GM23338 (cell line): ENCODE data around the gene ATP5PO. TPM values are rescaled to one million over a fixed set of nuclear protein-coding genes. Genes with fewer than 3 reads are reported as not detected.

Experiments
- ATAC-seq: fragments of 200-7000 bp; cut with Tn5 transposase; 3 replicates; pipeline ENCODE4 v1.9.1; 2020
- DNase-seq: peaks from one replicate; pipeline ENCODE4 v3.0.0-alpha.2; 2015; ENCODE audit warnings: low spot score
- H2AFZ ChIP-seq: fragments of 200-600 bp; sonication (generic); 2 replicates; pipeline ENCODE4 v1.8.0; 2016; ENCODE audit warnings: antibody characterized with exemption, mild to moderate bottlenecking, moderate library complexity
- H3F3A ChIP-seq: fragments of 200-600 bp; sonication (generic); replicated peaks from 2 replicates; pipeline ENCODE4 v1.8.0; 2017; ENCODE audit warnings: antibody characterized with exemption, mixed run types, low read depth
- H3K27ac ChIP-seq: fragments of 200-600 bp; sonication (generic); 2 replicates; pipeline ENCODE4 v1.6.1; 2016; ENCODE audit warnings: low read depth
- H3K27me3 ChIP-seq: fragments of 200-600 bp; sonication (generic); 2 replicates; pipeline ENCODE4 v1.8.0; 2016; ENCODE audit warnings: mild to moderate bottlenecking, mixed run types, moderate library complexity; ENCODE audit not compliant: insufficient read depth
- H3K36me3 ChIP-seq: fragments of 200-600 bp; sonication (generic); 2 replicates; pipeline ENCODE4 v1.8.0; 2016; ENCODE audit warnings: mild to moderate bottlenecking; ENCODE audit not compliant: insufficient read depth
- H3K4me1 ChIP-seq: fragments of 200-600 bp; sonication (generic); 2 replicates; pipeline ENCODE4 v1.8.0; 2016; ENCODE audit warnings: mild to moderate bottlenecking, moderate library complexity; ENCODE audit not compliant: insufficient read depth
- H3K4me2 ChIP-seq: fragments of 200-600 bp; sonication (generic); 2 replicates; pipeline ENCODE4 v1.7.1; 2017; ENCODE audit warnings: mixed run types
- H3K4me3 ChIP-seq: fragments of 200-600 bp; sonication (generic); 2 replicates; pipeline ENCODE4 v1.6.1; 2016; ENCODE audit warnings: mixed run types
- H3K79me2 ChIP-seq: fragments of 200-600 bp; sonication (generic); replicated peaks from 2 replicates; pipeline ENCODE4 v1.8.0; 2017; ENCODE audit warnings: mild to moderate bottlenecking; ENCODE audit not compliant: insufficient read depth
- H3K9me2 ChIP-seq: fragments of 200-600 bp; sonication (generic); 2 replicates; pipeline ENCODE4 v1.8.0; 2017; ENCODE audit not compliant: insufficient read depth
- H4K20me1 ChIP-seq: fragments of 200-600 bp; sonication (generic); replicated peaks from 2 replicates; pipeline ENCODE4 v1.8.0; 2017; ENCODE audit warnings: mild to moderate bottlenecking; ENCODE audit not compliant: insufficient read depth
- H3K27ac Mint-ChIP-seq: 2 replicates; pipeline ENCODE4 v1.8.0; 2020; ENCODE audit warnings: inconsistent platforms, mild to moderate bottlenecking, moderate library complexity, mixed read lengths
- H3K27me3 Mint-ChIP-seq: 3 replicates; pipeline ENCODE4 v1.8.0; 2022; ENCODE audit warnings: low read depth, mild to moderate bottlenecking, moderate library complexity, mixed read lengths, inconsistent platforms; ENCODE audit not compliant: insufficient read depth, poor library complexity
- H3K36me3 Mint-ChIP-seq: 3 replicates; pipeline ENCODE4 v1.8.0; 2021; ENCODE audit warnings: low read depth, mild to moderate bottlenecking, inconsistent platforms, moderate library complexity, mixed read lengths
- H3K4me1 Mint-ChIP-seq: 3 replicates; pipeline ENCODE4 v1.8.0; 2020; ENCODE audit warnings: mild to moderate bottlenecking, inconsistent platforms, mixed read lengths
- H3K4me3 Mint-ChIP-seq: 3 replicates; pipeline ENCODE4 v1.8.0; 2021; ENCODE audit warnings: moderate library complexity, mild to moderate bottlenecking, inconsistent platforms, mixed read lengths
- H3K9me3 Mint-ChIP-seq: 3 replicates; pipeline ENCODE4 v1.8.0; 2020; ENCODE audit warnings: moderate library complexity, mild to moderate bottlenecking, inconsistent platforms, mixed read lengths
- CREB1 ChIP-seq: fragments of 250-450 bp; sonication (Bioruptor Pico); IDR thresholded peaks from 2 replicates; pipeline ENCODE4 v1.5.0; 2020; ENCODE audit warnings: low read depth, mild to moderate bottlenecking, moderate library complexity
- CTCF ChIP-seq, 2 experiments: fragments of 200-600 bp in 1 of 2; sonication (generic) in 1 of 2; conservative IDR thresholded peaks; 2 replicates each; pipeline versions ENCODE4 v1.5.1 to v1.6.1; 2016 to 2017; ENCODE audit warnings: antibody characterized with exemption in 2 of 2, low read depth in 2 of 2, mild to moderate bottlenecking in 2 of 2, moderate library complexity in 1 of 2
- ETS1 ChIP-seq: IDR thresholded peaks from 2 replicates; pipeline ENCODE4 v1.6.1; 2016; ENCODE audit warnings: antibody characterized with exemption
- EZH2 ChIP-seq: fragments of 200-600 bp; sonication (generic); IDR thresholded peaks from one replicate; pipeline ENCODE4 v1.8.0; 2017; ENCODE audit warnings: antibody characterized with exemption, mild to moderate bottlenecking, low read depth; ENCODE audit not compliant: unreplicated experiment
- EZH2phosphoT487 ChIP-seq: fragments of 200-600 bp; sonication (generic); IDR thresholded peaks from one replicate; pipeline ENCODE4 v1.8.1; 2018; ENCODE audit warnings: antibody characterized with exemption; ENCODE audit not compliant: unreplicated experiment
- JUNB ChIP-seq: IDR thresholded peaks from one replicate; pipeline ENCODE4 v1.6.1; 2016; ENCODE audit warnings: antibody characterized with exemption; ENCODE audit not compliant: unreplicated experiment
- NANOG ChIP-seq: IDR thresholded peaks from 2 replicates; pipeline ENCODE4 v1.6.1; 2016; ENCODE audit warnings: antibody characterized with exemption, borderline replicate concordance
- POLR2AphosphoS5 ChIP-seq: IDR thresholded peaks from 2 replicates; pipeline ENCODE4 v1.6.1; 2016; ENCODE audit warnings: antibody characterized with exemption, low read depth
- STAT1 ChIP-seq: IDR thresholded peaks from one replicate; pipeline ENCODE4 v1.6.1; 2016; ENCODE audit warnings: antibody characterized with exemption; ENCODE audit not compliant: unreplicated experiment
- ZNF114 ChIP-seq: fragments of 250-450 bp; sonication (Bioruptor Pico); IDR thresholded peaks from 2 replicates; pipeline ENCODE4 v1.5.0; 2020; ENCODE audit warnings: mild to moderate bottlenecking, moderate library complexity
- ZNF331 ChIP-seq: fragments of 250-450 bp; sonication (Bioruptor Pico); IDR thresholded peaks from 2 replicates; pipeline ENCODE4 v1.5.0; 2020; ENCODE audit warnings: low read depth, mild to moderate bottlenecking, moderate library complexity
- ZNF462 ChIP-seq: fragments of 250-450 bp; sonication (Bioruptor Pico); IDR thresholded peaks from 2 replicates; pipeline ENCODE4 v1.5.0; 2020; ENCODE audit warnings: mild to moderate bottlenecking, moderate library complexity
- polyA plus RNA-seq: library from polyadenylated mRNA; unstranded; fragments of >200 nt; fragmentation: Nextera tagmentation; extraction: Ambion mirVana; gene quantifications from 2 replicates; pipeline ENCODE4 v1.2.1, GENCODE V29; 2016
- total RNA-seq: library from RNA; depleted of rRNA; stranded (reverse); fragments of >200 nt; shearing (Covaris generic); gene quantifications from 2 replicates; pipeline ENCODE4 v1.2.3, GENCODE V29; 2014
- TF ChIP-seq, protein P1 (sequence below): IDR thresholded peaks from one replicate; pipeline ENCODE4 v1.6.1; 2018; ENCODE audit warnings: antibody characterized with exemption; ENCODE audit not compliant: unreplicated experiment

Gene ATP5PO
- total and polyA plus RNA-seq, 2 experiments from 2014 or later: 244 to 522 TPM

- ATAC-seq: no peak
- Histone ChIP-seq H3K79me2 (no peaks in the 10 kb centered on the region), H3K27me3 (no peaks in the 10 kb centered on the region), H3F3A (no peaks in the 10 kb centered on the region), H3K36me3 (no peaks in the 10 kb centered on the region), H3K4me1 (no peaks in the 10 kb centered on the region), H3K27ac (no peak overlapping the region), H4K20me1 (no peaks in the 10 kb centered on the region), H3K9me2 (peaks cover 3% of the 10 kb centered on the region; the same call in 1 of the 2 replicates), H3K4me2 (no peak overlapping the region), H2AFZ (no peak overlapping the region), H3K4me3 (no peak overlapping the region)
- no peak for DNase-seq
- Mint-ChIP-seq H3K4me3 (no peak overlapping the region), H3K9me3 (no peaks in the 10 kb centered on the region; the same call in 2 of the 3 replicates), H3K36me3 (no peaks in the 10 kb centered on the region), H3K4me1 (no peaks in the 10 kb centered on the region), H3K27me3 (peaks cover 4% of the 10 kb centered on the region), H3K27ac (peak overlapping the region; percentile 73; the same call in 1 of the 2 replicates)
- TF ChIP-seq ETS1: no peak
- TF ChIP-seq ZNF462 (CRISPR knock-in tag): no peak
- TF ChIP-seq CREB1 (CRISPR knock-in tag): no peak
- no peak for TF ChIP-seq NANOG
- no peak for TF ChIP-seq CTCF (conservative IDR thresholded peaks at IDR 0.05; ENCODE audit: low read depth in 2 of 2)
- TF ChIP-seq, protein P1, sequence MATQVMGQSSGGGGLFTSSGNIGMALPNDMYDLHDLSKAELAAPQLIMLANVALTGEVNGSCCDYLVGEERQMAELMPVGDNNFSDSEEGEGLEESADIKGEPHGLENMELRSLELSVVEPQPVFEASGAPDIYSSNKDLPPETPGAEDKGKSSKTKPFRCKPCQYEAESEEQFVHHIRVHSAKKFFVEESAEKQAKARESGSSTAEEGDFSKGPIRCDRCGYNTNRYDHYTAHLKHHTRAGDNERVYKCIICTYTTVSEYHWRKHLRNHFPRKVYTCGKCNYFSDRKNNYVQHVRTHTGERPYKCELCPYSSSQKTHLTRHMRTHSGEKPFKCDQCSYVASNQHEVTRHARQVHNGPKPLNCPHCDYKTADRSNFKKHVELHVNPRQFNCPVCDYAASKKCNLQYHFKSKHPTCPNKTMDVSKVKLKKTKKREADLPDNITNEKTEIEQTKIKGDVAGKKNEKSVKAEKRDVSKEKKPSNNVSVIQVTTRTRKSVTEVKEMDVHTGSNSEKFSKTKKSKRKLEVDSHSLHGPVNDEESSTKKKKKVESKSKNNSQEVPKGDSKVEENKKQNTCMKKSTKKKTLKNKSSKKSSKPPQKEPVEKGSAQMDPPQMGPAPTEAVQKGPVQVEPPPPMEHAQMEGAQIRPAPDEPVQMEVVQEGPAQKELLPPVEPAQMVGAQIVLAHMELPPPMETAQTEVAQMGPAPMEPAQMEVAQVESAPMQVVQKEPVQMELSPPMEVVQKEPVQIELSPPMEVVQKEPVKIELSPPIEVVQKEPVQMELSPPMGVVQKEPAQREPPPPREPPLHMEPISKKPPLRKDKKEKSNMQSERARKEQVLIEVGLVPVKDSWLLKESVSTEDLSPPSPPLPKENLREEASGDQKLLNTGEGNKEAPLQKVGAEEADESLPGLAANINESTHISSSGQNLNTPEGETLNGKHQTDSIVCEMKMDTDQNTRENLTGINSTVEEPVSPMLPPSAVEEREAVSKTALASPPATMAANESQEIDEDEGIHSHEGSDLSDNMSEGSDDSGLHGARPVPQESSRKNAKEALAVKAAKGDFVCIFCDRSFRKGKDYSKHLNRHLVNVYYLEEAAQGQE: no peak
- no peak for TF ChIP-seq ZNF331 (CRISPR knock-in tag)
- TF ChIP-seq POLR2AphosphoS5: no peak
- TF ChIP-seq EZH2: no peak
- no peak for TF ChIP-seq STAT1
- no peak for TF ChIP-seq EZH2phosphoT487
- no peak for TF ChIP-seq ZNF114
- no peak for TF ChIP-seq JUNB
Measured at GRCh38 chr21:33870768-33871167, 44.8 kb downstream of the ATP5PO start.
